ENCODE results near the gene LRRC36. TPM values are rescaled to one million over a fixed set of nuclear protein-coding genes. Genes with fewer than 3 reads are reported as not detected.
"Not testable (repeated sequence)": the region's sequence is repeated elsewhere in the genome, so short reads cannot be mapped to it uniquely, and the experiment has no call there.

The LRRC36 gene
- total RNA-seq, 2 donors from 2014 or later, result 1.1 TPM; not detected in 1

- H3K27ac ChIP-seq, result no peak overlapping the region
- no peaks in the 10 kb centered on the region for H3K9me3 ChIP-seq
- no peak overlapping the region for H3K4me3 ChIP-seq
- no peak for TF ChIP-seq CTCF (IDR thresholded peaks at IDR 0.05)
- no peaks in the 10 kb centered on the region for H3K27me3 ChIP-seq
- intact Hi-C loops (cut with DNase I), result loop anchor here (10.0 kb wide), 1 partner anchor 48 kb away; the partner anchor contains the start of gene TPPP3
- H3K4me1 ChIP-seq, result peaks cover 13% of the 10 kb centered on the region
- no peak overlapping the region for H3K9ac ChIP-seq (ENCODE audit: low read depth in 2 of 2, low read length in 2 of 2)
- DNase-seq, result no peak
- H3K36me3 ChIP-seq, result no peaks in the 10 kb centered on the region
Observed at GRCh38 chr16:67346341-67346740, 19.7 kb downstream of the LRRC36 start.

GRCh38 chr16:67349172-67349571 is 22.6 kb downstream of the LRRC36 start:
- Histone ChIP-seq H3K36me3 (no peaks in the 10 kb centered on the region), H3K4me1 (peaks cover 13% of the 10 kb centered on the region), H3K27ac (no peak overlapping the region), H3K4me3 (no peak overlapping the region), H3K9me3 (no peaks in the 10 kb centered on the region), H3K27me3 (no peaks in the 10 kb centered on the region), H3K9ac (ENCODE audit: low read depth in 2 of 2, low read length in 2 of 2) (no peak overlapping the region)
- no peak for DNase-seq
- intact Hi-C loops (cut with DNase I), result loop anchor here (10.0 kb wide), 1 partner anchor 46 kb away; the partner anchor contains the start of gene TPPP3
- TF ChIP-seq CTCF (IDR thresholded peaks at IDR 0.05), result no peak

GRCh38 chr16:67350324-67350723 is 23.7 kb downstream of the LRRC36 start:
- H3K4me1 ChIP-seq, result peaks cover 13% of the 10 kb centered on the region
- H3K9ac ChIP-seq (ENCODE audit: low read depth in 2 of 2, low read length in 2 of 2), result no peak overlapping the region
- no peaks in the 10 kb centered on the region for H3K27me3 ChIP-seq
- TF ChIP-seq CTCF (IDR thresholded peaks at IDR 0.05), result no peak
- H3K4me3 ChIP-seq, result no peak overlapping the region
- no peaks in the 10 kb centered on the region for H3K36me3 ChIP-seq
- intact Hi-C loops (cut with DNase I), result no loop called here
- no peak for DNase-seq
- H3K9me3 ChIP-seq, result no peaks in the 10 kb centered on the region
- H3K27ac ChIP-seq, result no peak overlapping the region

- intact Hi-C loops (cut with DNase I); H3K27me3 ChIP-seq; DNase-seq; H3K9me3 ChIP-seq; H3K4me3 ChIP-seq; H3K4me1 ChIP-seq; H3K9ac ChIP-seq (ENCODE audit: low read depth in 2 of 2, low read length in 2 of 2); H3K27ac ChIP-seq; H3K36me3 ChIP-seq: not testable (repeated sequence)
Observed at GRCh38 chr16:67352463-67352862, 25.8 kb downstream of the LRRC36 start.

- no peak for TF ChIP-seq CTCF (IDR thresholded peaks at IDR 0.05)
- H3K4me1 ChIP-seq, result no peaks in the 10 kb centered on the region
- no peak overlapping the region for H3K27ac ChIP-seq
- H3K36me3 ChIP-seq, result no peaks in the 10 kb centered on the region
- no peak overlapping the region for H3K9ac ChIP-seq (ENCODE audit: low read depth in 2 of 2, low read length in 2 of 2)
- no peaks in the 10 kb centered on the region for H3K27me3 ChIP-seq
- no peaks in the 10 kb centered on the region for H3K9me3 ChIP-seq
- intact Hi-C loops (cut with DNase I), result no loop called here
- no peak for DNase-seq
- no peak overlapping the region for H3K4me3 ChIP-seq
Observed at GRCh38 chr16:67356396-67356795, 29.8 kb downstream of the LRRC36 start.

GRCh38 chr16:67357561-67357960 is 30.9 kb downstream of the LRRC36 start:
- Histone ChIP-seq H3K36me3 (no peaks in the 10 kb centered on the region), H3K9ac (ENCODE audit: low read depth in 2 of 2, low read length in 2 of 2) (no peak overlapping the region), H3K4me3 (no peak overlapping the region), H3K27ac (no peak overlapping the region), H3K4me1 (no peaks in the 10 kb centered on the region), H3K27me3 (no peaks in the 10 kb centered on the region), H3K9me3 (no peaks in the 10 kb centered on the region)
- intact Hi-C loops (cut with DNase I), result no loop called here
- TF ChIP-seq CTCF (IDR thresholded peaks at IDR 0.05), result no peak
- DNase-seq, result no peak

- H3K36me3 ChIP-seq; DNase-seq; H3K4me3 ChIP-seq; H3K4me1 ChIP-seq; H3K9me3 ChIP-seq; H3K9ac ChIP-seq (ENCODE audit: low read depth in 2 of 2, low read length in 2 of 2); intact Hi-C loops (cut with DNase I); H3K27me3 ChIP-seq; H3K27ac ChIP-seq: not testable (repeated sequence)
Observed at GRCh38 chr16:67359540-67360269, 33.1 kb downstream of the LRRC36 start.

Data from colonic mucosa (tissue), 4 donors.